UCSD-AML1 (cell line): ENCODE measurements around the gene SLC35F1.
"Not testable (repeated sequence)": the region's sequence is repeated elsewhere in the genome, so short reads cannot be mapped to it uniquely, and the experiment has no call there.

Source experiments
- DNase-seq: peaks from one replicate; lab custom pipeline; 2025; ENCODE audit not compliant: unreplicated experiment; lab: John Stamatoyannopoulos, UW

The SLC35F1 gene

DNA sequence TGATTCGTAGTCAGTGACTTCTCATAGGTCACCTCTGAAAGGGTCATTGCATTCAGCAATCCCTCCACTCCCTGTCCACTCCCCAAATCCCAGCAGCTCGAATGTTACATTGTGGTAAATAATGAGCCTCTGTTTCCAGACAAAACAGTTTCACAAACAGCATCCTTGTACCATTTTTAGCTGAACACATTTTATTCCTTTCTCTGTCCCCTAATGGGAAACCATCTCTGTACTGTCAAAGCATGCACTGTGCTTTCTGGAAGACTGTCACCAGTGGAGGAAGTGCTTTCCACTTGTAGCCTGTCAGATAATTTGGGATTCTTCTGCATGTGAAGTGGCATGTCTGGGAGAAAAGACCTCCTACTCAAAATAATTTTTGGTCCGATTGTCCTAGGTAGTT is 82.0 kb downstream of the SLC35F1 start:
- no peak for DNase-seq

DNA sequence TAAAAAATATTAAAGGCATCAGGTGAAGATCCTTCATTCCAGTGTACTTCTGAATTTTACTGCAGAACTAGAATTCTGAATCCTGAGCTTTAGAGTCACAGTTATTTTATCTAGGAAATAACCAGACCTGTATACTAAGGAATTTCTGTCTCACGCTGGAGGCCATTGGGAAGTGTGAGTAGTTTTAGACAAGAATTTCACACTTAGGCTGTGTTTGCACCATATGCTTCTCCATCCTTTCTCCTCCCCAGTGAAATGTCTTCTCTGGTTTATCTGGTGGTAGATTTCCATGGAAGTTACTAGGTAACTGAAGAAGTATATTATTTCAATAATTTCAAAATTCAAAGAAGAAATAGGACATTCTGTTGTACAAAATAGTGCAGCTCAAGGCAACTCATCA is 83.1 kb downstream of the SLC35F1 start:
- DNase-seq: no peak

DNA sequence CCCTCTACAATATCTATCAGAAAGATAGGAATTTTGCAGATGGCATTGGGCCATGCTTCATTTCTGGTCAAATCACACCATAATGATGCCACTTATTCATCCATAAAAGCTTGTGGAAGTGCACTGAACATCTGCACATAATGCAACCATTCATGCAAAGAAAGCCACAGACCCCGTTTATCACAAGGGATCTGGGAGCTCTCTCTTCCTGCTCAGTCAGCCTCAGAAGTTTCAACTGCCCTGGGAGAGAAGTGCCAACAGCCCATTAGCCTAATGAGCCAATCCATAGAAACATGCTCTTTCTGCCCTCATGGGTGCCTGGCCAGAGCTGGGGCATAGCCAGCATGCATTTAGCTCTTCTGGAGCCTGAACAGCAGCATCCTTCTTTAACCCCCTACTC is 85.8 kb downstream of the SLC35F1 start:
- DNase-seq: no peak

DNA sequence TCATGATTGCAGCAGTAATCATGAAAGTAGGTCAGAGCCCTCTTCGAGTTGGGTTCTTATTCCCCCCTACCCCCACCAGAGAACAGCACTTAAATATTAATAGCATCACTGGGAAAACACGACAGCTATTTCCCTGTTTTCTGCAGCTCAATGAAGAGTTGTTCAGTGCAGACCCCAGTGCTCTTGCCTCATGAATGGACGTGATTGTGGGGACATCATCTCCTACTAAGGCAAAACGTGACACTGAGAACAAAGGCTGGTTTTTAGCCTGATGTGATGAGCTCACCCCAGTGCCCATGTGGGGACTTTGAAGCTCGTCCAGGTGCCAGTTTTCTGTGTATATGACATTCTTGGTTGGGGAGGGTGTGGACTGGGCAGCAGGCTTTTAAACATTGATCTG is 105.9 kb downstream of the SLC35F1 start:
- DNase-seq: no peak

DNA sequence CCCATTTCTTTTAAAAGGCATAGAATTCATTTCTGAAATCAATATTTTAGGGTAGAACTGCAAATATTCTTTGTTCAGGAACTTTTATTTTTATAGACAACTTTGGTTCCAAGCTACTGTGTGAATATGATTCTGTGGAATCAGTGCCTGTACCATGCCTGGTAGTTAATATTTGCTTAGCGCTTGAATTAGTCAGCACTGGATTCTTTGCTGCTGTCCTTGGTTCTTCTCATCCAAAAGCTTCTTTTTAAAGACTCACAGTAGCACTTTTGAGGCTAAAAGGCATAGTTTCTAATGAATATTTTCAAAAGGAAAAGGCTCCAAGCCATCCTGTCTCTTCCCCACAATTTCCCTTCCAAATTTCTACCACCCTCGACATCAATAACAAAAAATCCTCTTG is 109.5 kb downstream of the SLC35F1 start:
- DNase-seq: no peak

DNA sequence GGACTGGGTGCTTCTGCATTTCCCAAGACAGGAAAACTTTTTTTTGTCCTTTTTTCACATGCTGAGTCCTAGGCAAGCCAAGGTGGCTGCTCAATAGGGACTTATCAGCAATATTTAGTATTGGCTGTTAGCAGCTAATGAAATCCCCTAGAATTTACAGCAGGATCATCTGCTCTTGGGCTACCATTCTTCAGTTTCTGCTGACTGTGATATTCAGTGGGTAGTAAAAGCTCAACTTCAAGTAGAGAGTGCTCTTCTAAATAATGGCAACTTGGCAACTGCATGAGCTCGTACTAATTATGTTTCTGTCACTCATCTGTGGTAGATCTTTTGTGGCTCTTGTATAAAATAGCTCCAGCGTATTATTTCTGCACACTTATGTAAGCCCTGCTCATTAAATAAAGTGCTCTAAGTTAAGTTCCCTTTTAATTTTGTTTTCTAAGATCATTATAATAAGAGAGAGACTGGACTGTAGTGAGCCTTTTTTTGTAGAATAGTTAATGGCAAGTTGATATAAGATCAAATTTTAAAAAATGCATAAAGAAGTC is 110.3 kb downstream of the SLC35F1 start:
- no peak for DNase-seq

DNA sequence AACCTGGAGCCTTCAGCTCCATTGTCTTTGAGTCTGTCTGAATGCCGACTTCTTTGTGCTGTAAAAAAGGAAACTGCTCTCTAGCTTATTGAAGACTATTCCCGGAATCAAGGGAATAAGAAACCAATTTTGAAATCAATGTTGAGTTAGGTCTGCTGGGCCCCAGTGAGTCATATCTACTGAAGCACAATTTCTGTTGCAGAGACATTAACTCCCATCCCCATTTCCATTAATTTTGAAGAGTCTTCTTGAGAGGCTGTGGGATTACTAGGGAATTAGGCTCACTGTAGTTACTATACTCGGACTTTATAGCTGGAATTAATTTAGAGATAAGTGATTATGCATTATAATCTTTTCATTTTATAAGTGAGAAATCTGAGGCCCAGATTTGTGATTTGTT is 116.7 kb downstream of the SLC35F1 start:
- DNase-seq: no peak

DNA sequence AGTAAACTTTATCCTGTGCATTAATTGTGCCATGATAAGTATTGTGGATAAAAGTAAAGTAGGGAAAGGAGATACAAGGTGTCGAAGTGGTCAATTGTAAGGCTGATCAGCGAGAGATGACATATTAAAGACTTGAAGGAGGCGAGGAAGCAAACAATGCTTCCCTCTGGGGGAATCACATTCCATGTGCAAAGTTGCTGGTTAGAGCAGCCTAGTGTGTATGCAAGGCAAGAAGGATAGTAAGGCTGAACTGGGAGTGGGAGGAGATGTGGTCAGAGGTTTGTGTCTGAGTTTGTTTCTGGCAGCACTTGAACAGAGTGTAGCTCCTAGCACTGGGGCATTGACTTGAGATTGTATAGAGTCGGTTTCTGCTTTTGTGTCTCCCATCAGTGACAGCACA is 122.9 kb downstream of the SLC35F1 start:
- no peak for DNase-seq

DNA sequence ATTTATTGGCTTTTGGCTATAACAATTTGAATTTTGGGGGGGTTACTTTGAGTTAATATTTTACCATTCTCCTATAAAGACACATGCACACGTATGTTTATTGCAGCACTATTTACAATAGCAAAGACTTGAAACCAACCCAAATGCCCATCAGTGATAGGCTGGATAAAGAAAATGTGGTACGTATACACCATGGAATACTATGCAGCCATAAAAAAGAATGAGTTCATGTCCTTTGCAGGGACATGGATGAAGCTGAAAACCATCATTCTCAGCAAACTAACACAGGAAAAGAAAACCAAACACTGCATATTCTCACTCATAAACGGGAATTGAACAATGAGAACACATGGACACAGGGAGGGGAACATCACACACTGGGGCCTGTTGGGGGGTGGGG is 130.4 kb downstream of the SLC35F1 start:
- not testable (repeated sequence) for DNase-seq

DNA sequence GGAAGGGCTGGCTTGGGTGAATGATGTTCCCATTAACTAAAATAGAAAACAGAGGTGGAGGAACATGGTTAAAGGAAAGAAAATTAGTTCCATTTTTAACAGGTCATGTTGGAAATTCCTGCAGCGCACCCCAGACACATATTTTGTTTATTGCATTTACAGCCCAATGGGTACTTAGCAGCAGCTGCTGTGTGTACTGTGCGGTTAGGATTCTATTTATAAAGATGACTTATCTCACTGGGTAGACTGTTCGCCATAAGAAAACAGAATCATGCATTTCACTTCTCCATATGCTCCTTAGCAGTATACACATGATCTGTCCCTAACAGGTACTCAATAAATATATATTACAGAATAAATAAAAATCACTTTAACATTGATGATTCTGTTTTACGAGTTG is 135.8 kb downstream of the SLC35F1 start:
- DNase-seq: no peak

DNA sequence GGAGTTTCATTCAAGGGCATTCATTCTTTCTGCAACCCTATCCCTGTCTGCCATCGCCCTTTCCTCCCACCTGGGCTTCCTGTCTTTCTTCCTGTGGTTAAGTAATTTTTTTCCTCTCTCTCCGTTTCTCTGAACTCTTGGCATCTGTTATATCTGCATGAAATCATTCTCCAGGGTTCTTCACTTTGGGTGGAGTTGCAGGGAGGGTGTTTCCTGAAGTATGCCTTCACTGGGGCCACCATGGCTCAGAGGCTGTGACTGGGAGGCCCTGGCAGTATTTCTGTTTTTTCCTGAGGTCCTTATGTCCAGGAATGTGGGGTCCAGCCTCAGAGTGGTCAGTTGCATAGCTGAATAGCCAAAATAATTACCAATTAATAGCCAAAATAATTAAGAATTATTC is 137.2 kb downstream of the SLC35F1 start:
- DNase-seq: no peak

DNA sequence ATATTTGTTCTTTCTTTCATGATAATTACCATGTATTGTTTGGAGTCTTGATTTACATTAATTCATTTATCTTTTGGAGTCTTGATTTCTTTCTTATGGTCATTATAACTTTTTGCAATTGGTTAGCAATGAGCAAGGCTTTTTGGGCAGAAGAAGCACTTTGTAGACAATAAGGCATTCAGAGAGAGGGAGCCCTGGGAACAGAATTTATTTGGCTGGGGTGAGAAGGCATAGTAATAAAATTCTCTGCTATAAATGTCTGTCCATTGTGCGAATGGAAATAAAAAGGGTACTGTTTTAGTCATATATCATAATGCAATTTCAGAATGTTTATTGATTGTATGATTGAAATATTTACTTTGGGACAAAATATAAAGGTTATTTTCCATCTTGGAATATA is 147.0 kb downstream of the SLC35F1 start:
- DNase-seq: no peak

DNA sequence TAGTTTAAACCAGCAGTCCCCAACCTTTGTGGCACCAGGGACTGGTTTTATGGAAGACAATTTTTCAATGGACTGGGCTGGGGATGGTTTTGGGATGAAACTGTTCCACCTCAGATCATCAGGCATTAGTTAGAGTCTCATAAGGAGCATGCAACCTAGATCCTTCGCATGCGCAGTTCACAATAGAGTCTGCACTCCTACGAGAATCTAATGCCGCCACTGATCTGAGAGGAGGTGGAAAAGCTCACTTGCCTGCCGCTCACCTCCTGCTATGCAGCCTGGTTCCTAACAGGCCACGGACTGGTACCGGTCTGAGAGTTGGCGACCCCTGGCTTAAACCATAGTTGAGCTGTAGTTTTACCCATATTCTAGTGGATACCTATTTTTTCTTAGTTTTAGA is 154.6 kb downstream of the SLC35F1 start:
- DNase-seq: no peak

DNA sequence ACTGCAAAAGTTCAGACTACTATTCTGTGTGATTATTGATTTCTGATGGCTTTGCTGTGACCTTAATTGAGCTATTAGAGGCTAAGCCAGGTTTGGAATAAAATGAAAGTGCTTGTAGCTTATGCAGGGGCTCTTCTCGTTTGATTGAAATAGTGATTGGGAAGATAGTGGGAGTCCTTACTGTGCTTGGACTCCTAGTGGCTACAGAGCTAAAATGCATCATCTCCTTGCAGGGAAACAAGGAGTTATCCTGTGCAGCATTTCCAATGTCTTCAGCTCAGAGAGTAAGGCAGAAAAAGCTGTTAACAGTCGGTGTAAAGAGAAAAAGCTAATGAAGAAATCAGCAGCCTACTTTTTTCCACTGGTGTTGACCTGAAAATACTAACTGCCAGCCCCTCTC is 173.5 kb downstream of the SLC35F1 start:
- DNase-seq: no peak

DNA sequence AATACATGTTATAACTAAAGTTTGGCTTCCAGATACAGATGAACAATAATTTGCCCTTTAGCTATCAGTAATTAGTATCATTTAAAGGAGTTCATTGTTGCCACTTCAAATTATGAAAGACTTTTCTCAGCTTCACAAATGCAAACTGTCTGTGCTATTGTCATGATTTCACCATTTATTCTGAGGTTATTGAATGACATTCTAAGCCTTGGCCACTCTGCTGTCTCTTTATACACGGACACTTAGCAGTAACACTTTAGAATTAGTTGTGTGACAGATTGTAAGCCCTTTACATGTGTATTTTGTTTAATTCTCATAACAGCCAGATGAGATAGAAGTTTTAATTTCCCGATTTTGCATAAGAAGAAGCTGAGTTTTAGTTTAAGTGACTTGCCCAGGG is 176.6 kb downstream of the SLC35F1 start:
- DNase-seq: no peak

DNA sequence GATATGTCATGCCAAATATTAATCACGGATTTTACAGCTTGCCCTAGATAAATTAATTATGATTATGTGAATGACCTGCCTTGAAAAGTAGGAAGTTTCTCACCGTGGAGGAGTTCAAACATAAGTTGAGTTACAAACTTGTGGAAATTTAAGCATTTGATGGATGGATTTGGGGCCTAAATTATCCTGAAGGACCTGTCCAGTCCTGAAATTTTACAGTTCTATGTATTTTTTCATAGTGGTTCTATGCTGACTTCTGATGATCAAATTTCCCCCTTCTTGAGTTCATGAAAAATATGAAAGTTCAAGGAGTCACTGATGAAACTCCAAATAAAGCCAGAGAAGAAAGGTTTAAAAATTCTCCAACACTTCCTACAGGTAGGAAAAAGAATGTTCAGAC is 178.6 kb downstream of the SLC35F1 start:
- DNase-seq: no peak

DNA sequence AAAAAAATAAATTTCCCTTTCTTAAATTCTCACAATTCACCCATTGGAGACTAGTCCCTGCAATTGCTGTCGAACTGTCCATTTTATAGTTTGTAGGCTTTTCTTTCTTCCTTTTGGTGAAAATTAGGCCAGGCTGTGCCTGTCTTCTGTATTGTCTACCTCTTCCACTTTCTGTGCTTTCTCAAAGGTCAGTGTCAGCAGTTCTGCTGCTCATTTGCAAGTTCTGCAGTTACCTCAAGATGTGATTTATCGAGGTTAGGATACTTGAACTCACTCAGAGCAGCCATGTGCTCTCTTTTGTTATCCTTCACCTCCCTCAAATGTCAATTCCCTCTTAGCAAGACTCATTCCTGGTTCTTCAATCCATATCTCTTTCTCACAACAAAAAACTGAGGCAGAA is 179.1 kb downstream of the SLC35F1 start:
- no peak for DNase-seq

DNA sequence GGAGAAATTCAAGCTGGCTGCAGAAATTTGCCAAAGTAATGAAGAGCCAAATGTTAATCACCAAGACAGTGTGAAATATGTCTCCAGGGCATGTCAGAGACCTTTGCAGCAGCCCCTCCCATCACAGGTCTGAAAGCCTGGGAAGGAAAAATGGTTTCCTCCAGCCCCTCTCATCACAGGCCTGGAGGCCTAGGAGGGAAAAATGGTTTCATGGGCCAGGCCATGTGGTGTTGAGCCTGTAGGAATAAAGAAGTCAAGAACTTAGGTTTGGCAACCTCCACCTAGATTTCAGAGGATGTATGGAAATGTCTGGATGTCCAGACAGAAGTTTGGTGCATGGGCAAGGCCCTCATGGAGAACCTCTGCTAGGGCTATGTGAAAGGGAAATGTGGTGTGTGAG is 185.0 kb downstream of the SLC35F1 start:
- DNase-seq: no peak

DNA sequence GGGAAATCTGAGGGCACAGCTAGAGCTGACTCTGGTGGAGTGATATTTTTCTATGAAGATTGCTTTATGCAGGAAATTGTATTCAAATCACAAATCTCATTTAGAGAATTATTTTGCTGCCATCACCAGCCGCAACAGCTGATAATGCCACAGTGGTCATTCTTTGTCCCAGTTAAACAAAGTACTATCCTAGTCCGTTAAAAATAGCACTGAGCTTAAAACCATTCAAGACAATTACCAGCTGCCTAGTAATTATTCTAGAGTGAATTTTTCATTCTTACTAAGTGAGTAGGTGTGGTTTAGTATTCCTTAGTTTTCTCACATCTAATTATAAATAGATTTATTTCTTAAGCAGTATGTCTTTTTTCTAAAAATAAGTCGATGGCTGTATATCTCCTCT is 190.5 kb downstream of the SLC35F1 start:
- DNase-seq: no peak

DNA sequence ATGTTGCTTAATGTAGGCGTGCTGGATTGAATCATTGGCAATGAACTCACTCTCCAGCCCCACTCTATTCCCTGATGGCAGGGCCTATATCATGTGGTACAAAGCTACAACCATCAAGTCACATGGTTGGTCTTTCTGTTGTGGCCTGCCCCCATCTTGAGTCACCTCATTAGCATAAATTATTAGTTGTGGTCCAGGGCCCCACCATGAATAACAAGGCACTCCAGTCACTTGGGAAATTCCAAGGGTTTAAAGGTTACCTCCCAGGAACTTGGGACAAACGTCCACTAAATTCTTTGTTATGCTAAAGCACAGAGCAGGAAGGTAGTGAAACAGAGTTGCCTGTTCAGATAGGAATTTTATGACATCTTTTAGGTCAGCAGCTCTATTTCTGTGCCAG is 193.7 kb downstream of the SLC35F1 start:
- DNase-seq: no peak

DNA sequence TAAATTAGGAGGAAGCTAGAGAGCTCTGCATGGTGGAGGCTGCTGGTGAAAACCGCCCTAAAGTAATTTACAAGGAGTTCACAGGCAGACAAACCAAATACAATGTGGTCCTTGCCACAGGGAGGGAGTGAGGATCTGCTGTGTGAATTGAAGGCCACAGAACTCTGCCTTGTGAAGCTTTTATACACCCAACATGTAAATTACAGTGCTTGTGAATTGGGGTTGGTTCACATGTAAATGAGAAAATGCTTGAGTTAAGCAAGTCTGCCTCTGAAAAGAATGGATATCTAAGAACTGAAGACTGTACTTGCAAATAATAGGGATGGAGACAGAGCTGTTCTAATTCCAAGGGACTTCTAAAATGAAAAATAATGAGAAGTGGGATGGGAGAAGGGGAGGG is 194.2 kb downstream of the SLC35F1 start:
- no peak for DNase-seq

DNA sequence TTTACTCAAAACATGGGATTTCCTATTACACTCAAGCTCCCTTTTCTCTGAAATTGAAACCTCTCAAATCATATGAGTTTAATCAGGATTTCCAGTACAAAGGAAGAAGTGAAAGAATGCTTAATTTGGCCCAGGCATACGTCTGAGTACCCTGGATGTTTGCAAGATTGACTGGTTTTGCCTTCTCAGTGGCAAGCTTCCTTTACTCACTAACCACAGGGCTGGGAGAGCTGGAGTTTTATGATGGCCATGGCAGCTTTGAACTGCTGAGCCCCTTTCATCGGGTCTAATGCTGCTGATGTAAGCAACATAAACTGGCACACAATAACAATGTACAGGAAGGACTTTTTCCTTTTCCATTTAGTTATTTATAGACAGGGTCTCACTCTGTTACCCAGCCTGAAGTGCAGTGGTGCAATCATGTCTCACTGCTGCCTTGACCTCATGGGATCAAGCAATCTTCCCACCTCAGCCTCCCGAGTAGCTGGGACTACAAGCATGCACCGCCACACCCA is 194.8 kb downstream of the SLC35F1 start:
- no peak for DNase-seq

DNA sequence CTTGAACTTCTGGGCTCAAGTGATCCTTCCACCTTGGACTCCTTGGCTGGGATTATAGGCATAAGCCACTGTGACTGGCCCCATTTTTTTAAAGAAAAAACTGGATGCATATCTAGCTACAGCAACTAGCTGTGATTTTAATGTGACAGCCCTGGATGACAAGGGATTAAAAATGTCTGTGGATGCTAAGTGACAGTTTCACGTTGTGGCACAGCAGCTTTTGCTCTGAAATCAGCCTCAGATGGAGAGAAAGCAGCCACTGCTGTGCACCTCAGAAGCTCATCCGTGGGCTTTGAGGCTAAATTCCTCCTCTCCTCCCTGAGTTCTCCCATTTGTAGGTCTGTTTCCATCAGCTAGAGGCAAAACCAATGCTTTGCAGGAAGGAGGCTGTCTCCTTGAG is 195.3 kb downstream of the SLC35F1 start:
- DNase-seq: no peak
